GM23338 (cell line): ENCODE measurements around the gene TMUB2.

Experiments used
- CREB1 ChIP-seq: fragments of 250-450 bp; sonication (Bioruptor Pico); IDR thresholded peaks from 2 replicates; pipeline ENCODE4 v1.5.0; 2020; ENCODE audit warnings: low read depth, mild to moderate bottlenecking, moderate library complexity
- TF ChIP-seq, protein P1 (sequence below), 2 experiments: fragments of 200-600 bp in 1 of 2; sonication (generic) in 1 of 2; conservative IDR thresholded peaks; 2 replicates each; pipeline versions ENCODE4 v1.5.1 to v1.6.1; 2016 to 2017; ENCODE audit warnings: antibody characterized with exemption in 2 of 2, low read depth in 2 of 2, mild to moderate bottlenecking in 2 of 2, moderate library complexity in 1 of 2

DNA sequence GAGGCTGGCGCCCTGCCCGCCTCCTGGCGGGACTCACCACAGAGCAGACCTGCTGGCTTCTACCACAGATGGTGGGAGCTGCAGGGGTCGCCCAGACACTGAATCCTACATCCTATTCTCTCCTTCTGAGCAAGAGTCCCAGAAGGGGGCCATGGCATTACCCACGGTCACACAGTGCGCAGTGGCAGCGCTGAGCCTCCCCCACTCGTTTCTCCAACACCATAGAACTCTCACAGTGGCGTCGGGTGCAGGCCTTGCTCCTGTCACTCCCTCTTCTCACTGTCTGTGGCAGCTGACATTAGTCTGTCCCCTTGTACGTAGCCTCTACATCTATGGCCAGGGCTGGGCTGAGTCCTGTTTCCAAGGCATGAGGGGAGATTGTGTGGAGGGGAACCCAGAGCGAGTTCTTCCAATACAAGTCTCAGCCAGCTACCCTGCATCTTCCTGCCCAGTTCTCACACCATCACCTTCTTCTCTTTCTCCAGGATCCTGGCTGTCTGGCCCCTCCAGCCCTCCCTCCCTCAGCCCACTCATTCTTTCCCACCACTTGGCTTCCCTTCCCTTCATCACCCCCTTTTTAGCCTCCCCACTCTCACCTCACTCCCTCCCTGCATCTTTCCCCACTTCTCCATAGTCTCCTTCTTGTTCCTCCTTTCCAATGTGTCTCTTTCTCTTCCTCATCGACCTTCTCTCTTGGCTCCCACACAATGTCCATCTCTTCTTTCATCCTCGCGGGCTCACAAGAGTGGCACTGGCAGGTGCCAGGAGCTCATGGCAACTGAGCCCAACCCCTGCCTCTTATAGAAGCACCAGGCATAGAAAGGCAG lies 26.8 kb downstream of the TMUB2 start:
- no peak for TF ChIP-seq CREB1 (CRISPR knock-in tag)
- TF ChIP-seq, protein P1, sequence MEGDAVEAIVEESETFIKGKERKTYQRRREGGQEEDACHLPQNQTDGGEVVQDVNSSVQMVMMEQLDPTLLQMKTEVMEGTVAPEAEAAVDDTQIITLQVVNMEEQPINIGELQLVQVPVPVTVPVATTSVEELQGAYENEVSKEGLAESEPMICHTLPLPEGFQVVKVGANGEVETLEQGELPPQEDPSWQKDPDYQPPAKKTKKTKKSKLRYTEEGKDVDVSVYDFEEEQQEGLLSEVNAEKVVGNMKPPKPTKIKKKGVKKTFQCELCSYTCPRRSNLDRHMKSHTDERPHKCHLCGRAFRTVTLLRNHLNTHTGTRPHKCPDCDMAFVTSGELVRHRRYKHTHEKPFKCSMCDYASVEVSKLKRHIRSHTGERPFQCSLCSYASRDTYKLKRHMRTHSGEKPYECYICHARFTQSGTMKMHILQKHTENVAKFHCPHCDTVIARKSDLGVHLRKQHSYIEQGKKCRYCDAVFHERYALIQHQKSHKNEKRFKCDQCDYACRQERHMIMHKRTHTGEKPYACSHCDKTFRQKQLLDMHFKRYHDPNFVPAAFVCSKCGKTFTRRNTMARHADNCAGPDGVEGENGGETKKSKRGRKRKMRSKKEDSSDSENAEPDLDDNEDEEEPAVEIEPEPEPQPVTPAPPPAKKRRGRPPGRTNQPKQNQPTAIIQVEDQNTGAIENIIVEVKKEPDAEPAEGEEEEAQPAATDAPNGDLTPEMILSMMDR (conservative IDR thresholded peaks at IDR 0.05; ENCODE audit: low read depth in 2 of 2), result no peak
